Measurements from ENCODE around the gene NHERF2.

The NHERF2 gene

GRCh38 chr16:2070576-2071453 lies 44.1 kb downstream of the NHERF2 start:
- TF ChIP-seq CTCF (IDR thresholded peaks at IDR 0.05; ENCODE audit: low read depth, low read length): no peak
- in situ Hi-C loops (cut with HindIII; ENCODE audit: low sequenced_read_pairs): no loop called here
- no peak for DNase-seq (ENCODE audit: low read depth, low spot score)
- H3K4me3 ChIP-seq (ENCODE audit: low read depth, low read length): no peak overlapping the region

- H3K4me3 ChIP-seq (ENCODE audit: low read depth, low read length): no peak overlapping the region
- no peak for TF ChIP-seq CTCF (IDR thresholded peaks at IDR 0.05; ENCODE audit: low read depth, low read length)
- DNase-seq (ENCODE audit: low read depth, low spot score): no peak
- in situ Hi-C loops (cut with HindIII; ENCODE audit: low sequenced_read_pairs): no loop called here
Measured at GRCh38 chr16:2071454-2072202, 44.9 kb downstream of the NHERF2 start.

- DNase-seq (ENCODE audit: low read depth, low spot score): no peak
- TF ChIP-seq CTCF (IDR thresholded peaks at IDR 0.05; ENCODE audit: low read depth, low read length): no peak
- in situ Hi-C loops (cut with HindIII; ENCODE audit: low sequenced_read_pairs): no loop called here
- no peak overlapping the region for H3K4me3 ChIP-seq (ENCODE audit: low read depth, low read length)
Measured at GRCh38 chr16:2072926-2073325, 46.2 kb downstream of the NHERF2 start.

GRCh38 chr16:2074071-2074470 lies 47.4 kb downstream of the NHERF2 start:
- in situ Hi-C loops (cut with HindIII; ENCODE audit: low sequenced_read_pairs): no loop called here
- H3K4me3 ChIP-seq (ENCODE audit: low read depth, low read length): no peak overlapping the region

GRCh38 chr16:2075631-2076030 lies 48.9 kb downstream of the NHERF2 start:
- TF ChIP-seq CTCF (IDR thresholded peaks at IDR 0.05; ENCODE audit: low read depth, low read length): no peak
- H3K4me3 ChIP-seq (ENCODE audit: low read depth, low read length): no peak overlapping the region
- in situ Hi-C loops (cut with HindIII; ENCODE audit: low sequenced_read_pairs): no loop called here

More at GRCh38 chr16:2074071-2074470, 47.4 kb downstream of the NHERF2 start:
- DNase-seq (ENCODE audit: low read depth, low spot score): no peak
- TF ChIP-seq CTCF (IDR thresholded peaks at IDR 0.05; ENCODE audit: low read depth, low read length): no peak

GRCh38 chr16:2076072-2076865 lies 49.6 kb downstream of the NHERF2 start:
- no peak overlapping the region for H3K4me3 ChIP-seq (ENCODE audit: low read depth, low read length)
- no peak for DNase-seq (ENCODE audit: low read depth, low spot score)
- no peak for TF ChIP-seq CTCF (IDR thresholded peaks at IDR 0.05; ENCODE audit: low read depth, low read length)
- in situ Hi-C loops (cut with HindIII; ENCODE audit: low sequenced_read_pairs): no loop called here

More at GRCh38 chr16:2075631-2076030, 48.9 kb downstream of the NHERF2 start:
- no peak for DNase-seq (ENCODE audit: low read depth, low spot score)

Data from astrocyte of the spinal cord (primary cell).